NOMO-1 (cell line): Measurements from ENCODE around the gene POU2F1.

Source experiments
- DNase-seq, 2 experiments: peaks; one replicate each; lab custom pipeline; 2025; ENCODE audit not compliant: unreplicated experiment in 2 of 2; lab: John Stamatoyannopoulos, UW

POU2F1 gene

GRCh38 chr1:167412072-167412471, 191.4 kb downstream of the POU2F1 start:
- DNase-seq, result no peak

- no peak for DNase-seq
Observed at GRCh38 chr1:167412920-167413319, 192.2 kb downstream of the POU2F1 start.

- no peak for DNase-seq
Observed at GRCh38 chr1:167413328-167413727, 192.6 kb downstream of the POU2F1 start.

GRCh38 chr1:167416506-167416905, 195.8 kb downstream of the POU2F1 start:
- DNase-seq, result no peak

GRCh38 chr1:167418391-167418790, 197.7 kb downstream of the POU2F1 start:
- DNase-seq, result no peak

- DNase-seq, result no peak
Observed at GRCh38 chr1:167419245-167419644, 198.6 kb downstream of the POU2F1 start.

- DNase-seq, result no peak
Observed at GRCh38 chr1:167420510-167420909, 199.8 kb downstream of the POU2F1 start.

GRCh38 chr1:167423684-167424619, 203.3 kb downstream of the POU2F1 start:
- no peak for DNase-seq

- DNase-seq, result no peak
Observed at GRCh38 chr1:167425482-167425881, 204.8 kb downstream of the POU2F1 start.

- no peak for DNase-seq
Observed at GRCh38 chr1:167426716-167427115, 206.0 kb downstream of the POU2F1 start.

GRCh38 chr1:167427848-167428247, 207.2 kb downstream of the POU2F1 start:
- DNase-seq, result no peak

GRCh38 chr1:167428395-167428794, 207.7 kb downstream of the POU2F1 start:
- no peak for DNase-seq

GRCh38 chr1:167429612-167430011, 208.9 kb downstream of the POU2F1 start:
- no peak for DNase-seq

- no peak for DNase-seq
Observed at GRCh38 chr1:167430134-167430848, 209.6 kb downstream of the POU2F1 start.

GRCh38 chr1:167430849-167431242, 210.2 kb downstream of the POU2F1 start:
- no peak for DNase-seq

- DNase-seq, result no peak
Observed at GRCh38 chr1:167431261-167431908, 210.7 kb downstream of the POU2F1 start.

- DNase-seq, result peak in 1 of 2 experiments; percentile 1
Observed at GRCh38 chr1:167431909-167432650, 211.4 kb downstream of the POU2F1 start.

- DNase-seq, result no peak
Observed at GRCh38 chr1:167432780-167433179, 212.1 kb downstream of the POU2F1 start.

GRCh38 chr1:167433884-167434283, 213.2 kb downstream of the POU2F1 start:
- no peak for DNase-seq

GRCh38 chr1:167434306-167434705, 213.6 kb downstream of the POU2F1 start:
- DNase-seq, result no peak

GRCh38 chr1:167435484-167435883, 214.8 kb downstream of the POU2F1 start:
- no peak for DNase-seq
